T-helper 1 cell treated with Interleukin-12 subunit alpha and Interleukin-12 subunit beta and Interleukin-4 antibody, amounts not matched to agents 30 ng/mL and 1 ng/mL, for 36 hours (primary cell): Measurements from ENCODE around the gene KLF6. TPM values are rescaled to one million over a fixed set of nuclear protein-coding genes. Genes with fewer than 3 reads are reported as not detected.

Experiments used
- intact Hi-C: fragments of 100-400 bp; cut with micrococcal nuclease; formaldehyde crosslinking; loops from one replicate; pipeline ENCODE4 v1.15.1; 2024
- total RNA-seq: library from RNA; stranded (reverse); gene quantifications from 2 replicates; pipeline ENCODE4 v1.2.3, GENCODE V29; 2022

Gene KLF6
- total RNA-seq, 1 donor from 2014 or later = 177 TPM

GRCh38 chr10:3790272-3790671 lies 5.3 kb upstream of the KLF6 start:
- intact Hi-C loops = no loop called here

DNA sequence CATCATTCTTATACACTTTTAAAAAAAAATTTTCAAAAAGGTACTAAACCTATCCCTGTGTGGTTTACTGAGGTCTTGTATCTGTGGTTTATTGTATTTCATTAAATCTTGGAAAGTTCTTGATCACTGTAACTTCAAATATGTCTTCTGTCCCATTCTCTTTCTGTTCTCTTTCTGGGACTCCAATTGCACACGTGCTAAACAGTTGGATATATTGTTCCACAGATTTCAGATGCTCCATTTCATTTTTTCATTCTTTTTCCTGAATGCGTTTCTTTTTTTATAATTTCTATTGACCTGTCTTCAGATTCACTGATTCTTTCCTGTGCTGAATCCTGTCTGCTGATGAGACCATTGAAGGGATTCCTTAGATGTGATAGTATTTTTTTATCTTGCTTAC lies 4.6 kb upstream of the KLF6 start:
- intact Hi-C loops = no loop called here

DNA sequence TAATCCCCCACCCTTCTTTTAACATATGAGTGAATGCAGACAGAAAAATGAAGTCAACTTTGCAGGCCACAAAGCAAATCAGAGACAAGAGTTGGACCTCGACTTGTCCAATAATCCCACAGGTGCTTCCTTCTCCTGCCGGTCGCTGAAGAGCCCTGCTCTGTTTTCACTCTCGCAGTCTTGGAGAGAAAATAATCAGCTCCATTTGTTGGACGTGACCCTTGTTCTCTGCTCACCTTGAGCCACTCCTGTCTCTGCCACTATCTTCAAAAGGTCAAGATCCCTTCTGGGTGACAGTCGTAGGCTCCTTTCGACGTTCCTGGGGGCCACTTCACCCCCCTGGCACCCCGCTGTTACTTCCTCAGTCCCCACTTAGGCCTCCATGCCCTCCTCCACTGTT lies 2.8 kb upstream of the KLF6 start:
- intact Hi-C loops = no loop called here

- intact Hi-C loops = no loop called here
Measured at GRCh38 chr10:3787016-3787400, 2.0 kb upstream of the KLF6 start.

DNA sequence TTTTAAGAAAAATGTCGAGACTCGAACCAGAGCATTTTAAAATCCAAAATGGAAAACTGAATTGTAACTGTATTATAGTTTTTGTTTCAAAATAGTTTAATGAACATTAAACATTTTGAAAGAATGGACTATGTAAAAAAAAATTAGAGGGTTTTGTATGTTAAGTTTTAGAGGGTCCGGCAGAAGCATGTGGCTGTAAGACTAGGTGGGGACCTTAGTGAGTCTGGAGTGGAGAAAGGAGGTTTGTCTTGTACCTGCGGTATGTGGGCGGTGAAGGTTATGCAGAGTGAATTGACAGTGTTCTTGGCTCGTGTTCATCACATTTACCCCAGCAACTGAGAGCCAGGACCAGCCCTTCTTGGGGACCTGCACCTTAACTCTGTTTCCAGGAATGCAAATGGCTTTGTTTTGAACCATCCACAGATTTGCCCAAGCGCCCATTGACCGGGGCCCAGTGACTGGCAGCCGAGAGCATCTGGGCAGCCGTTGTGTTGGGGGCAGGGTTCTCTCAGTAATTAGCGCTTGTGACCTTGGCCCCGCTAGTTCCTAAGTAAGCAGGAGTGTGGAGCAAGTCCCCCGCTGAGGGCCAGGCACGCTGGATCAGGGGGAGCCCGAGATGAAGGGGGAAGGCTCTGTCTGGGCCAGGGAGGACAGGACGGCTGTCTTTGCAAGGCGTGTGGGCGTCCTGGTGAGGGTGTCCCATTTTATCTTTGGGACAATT lies 1.4 kb upstream of the KLF6 start:
- intact Hi-C loops = no loop called here

GRCh38 chr10:3785851-3786271 lies 852 bp upstream of the KLF6 start:
- intact Hi-C loops = loop anchor here (1.0 to 2.0 kb wide), 6 partner anchors 19 to 247 kb away; no protein-coding TSS in a partner anchor

DNA sequence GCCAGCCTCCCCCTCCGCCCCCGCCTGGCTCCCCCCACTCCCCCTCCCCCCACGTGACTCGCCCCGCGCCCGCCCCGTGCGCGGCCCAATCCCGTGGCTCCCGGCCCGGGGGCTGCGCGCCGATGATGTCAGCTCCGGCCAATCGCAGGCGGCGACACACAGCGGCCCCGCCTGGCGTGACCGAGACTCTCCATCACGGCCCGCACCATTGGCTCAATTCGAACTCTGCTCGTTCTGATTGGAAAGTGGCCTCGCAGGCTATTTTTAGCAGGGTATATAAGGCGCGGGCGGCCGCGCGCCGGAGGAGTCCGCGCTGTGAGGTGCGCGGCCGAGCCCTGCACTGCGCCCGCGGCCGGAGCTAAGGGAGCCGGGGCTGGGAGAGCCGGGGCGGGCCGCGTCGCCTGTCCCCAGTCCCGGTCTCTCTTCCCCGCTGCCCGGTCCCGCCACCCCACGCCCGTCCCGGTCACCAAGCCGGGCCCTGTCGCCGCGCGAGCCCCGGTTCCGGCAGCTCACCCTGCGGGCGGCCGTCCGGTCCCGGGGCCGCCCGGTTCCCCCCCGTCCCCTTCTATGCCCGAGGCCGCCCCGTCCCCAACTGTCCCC lies 342 bp upstream of the KLF6 start:
- intact Hi-C loops = loop anchor here (1.0 to 2.0 kb wide), 6 partner anchors 20 to 248 kb away; no protein-coding TSS in a partner anchor

DNA sequence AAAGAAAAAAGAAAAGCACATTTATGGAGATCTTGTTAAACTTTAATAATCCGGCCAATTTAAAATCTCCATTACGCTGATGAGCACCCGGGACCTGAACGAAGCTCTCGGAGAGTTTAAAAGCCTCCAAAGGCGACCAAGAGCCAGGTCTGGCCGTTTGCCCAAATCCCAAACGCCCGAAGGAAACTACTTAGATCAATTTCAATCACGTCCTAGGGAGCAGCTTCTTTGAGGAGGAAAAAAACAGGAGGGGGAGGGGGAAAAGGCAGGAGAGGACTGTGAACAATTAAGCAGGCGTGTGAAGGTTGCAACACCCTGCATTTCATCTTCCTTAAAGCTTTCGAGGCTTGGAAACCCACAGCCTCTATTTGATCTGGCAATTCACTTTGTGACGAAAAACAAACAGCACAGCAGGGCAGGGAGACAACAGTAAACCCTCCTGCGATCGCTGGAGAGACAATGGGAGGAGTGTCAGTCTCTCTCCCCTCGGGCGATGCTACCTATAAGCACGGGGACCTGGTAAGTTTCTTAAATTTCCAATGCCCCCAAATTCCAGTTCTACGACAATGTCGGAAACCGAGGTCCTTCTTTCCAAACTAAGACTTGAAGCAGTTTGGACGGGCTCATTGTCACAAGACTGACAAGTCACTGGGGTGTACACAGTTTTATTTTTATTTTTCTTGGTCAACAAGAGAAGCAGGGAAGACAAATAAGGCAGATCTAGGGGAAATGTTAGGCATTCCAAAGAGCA lies 1.2 kb downstream of the KLF6 start:
- intact Hi-C loops = loop anchor here (1.0 to 5.0 kb wide), 8 partner anchors 26 to 611 kb away; partner anchors contain the start of gene PITRM1

DNA sequence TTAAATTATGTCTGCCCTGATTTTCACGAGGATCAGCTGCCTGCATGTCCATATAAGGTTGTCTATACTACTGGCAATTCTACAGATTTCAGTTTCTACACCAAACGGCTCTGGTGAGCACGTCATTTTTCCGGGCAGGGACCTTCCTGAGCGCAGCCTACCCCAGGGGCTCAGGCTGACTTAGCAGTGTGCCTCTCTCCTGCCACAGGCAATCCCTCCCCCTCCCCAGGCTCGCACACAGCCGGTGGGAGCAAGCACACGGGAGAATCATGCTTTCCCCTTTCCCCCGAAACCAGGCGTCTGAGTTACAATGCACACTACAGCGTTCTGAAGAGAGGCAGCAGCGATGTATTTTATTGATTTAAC lies 1.7 kb downstream of the KLF6 start:
- intact Hi-C loops = loop anchor here (1.0 to 5.0 kb wide), 7 partner anchors 27 to 610 kb away; partner anchors contain the start of gene PITRM1

DNA sequence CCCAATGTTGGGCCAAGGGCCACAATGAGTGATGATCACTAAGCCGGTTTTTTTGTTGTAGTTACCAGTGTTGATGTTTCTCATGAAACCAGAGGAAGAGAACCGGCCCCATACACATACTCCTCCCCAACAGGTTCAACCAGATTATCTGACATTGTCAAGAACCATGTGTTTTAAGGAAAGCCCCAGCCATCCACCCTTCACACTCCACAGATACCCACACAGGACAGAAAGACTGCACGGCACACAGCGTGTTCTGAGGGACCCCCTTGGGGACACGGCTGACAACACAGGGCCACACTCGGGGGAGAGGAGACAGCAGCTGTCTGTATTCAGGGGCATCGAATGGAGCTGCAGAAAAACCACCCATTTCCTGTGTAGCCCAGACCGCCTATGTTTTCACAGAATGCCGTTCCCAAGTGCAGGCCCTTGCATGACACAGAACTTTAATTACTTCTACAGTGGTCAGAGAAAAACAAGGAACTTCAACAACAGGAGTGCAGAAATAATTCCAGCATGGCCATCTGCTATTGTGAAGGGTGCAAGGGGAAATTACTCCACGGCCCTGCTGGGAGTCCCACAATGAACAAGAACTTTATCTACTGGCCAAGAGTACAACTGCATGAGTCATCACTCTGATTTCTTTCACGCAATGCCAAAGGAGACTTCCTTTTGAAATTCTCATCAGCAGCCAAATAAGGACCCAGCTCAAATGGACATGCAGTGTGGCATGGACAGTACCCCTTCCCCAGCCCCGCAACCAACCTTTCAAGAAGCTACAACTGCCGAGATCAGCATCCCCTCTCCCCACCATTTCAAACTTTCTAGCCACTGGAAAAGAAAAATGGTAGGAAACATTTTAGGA lies 2.3 kb downstream of the KLF6 start:
- intact Hi-C loops = loop anchor here (1.0 to 5.0 kb wide), 11 partner anchors 28 to 870 kb away; partner anchors contain the start of gene PITRM1

DNA sequence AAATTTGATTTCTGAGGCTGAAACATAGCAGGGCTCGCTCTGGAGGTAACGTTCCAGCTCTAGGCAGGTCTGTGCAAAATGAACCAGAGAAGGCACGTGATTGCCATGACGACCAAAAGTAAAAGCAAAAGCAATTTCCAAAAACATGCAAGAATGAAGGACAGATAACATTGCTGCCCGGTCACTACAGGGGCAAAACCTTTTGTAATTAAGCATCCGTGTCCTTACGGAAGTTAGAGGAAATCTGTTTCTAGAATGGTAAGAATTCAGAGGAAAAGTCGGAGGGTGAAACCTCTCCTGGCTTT lies 2.9 kb downstream of the KLF6 start:
- intact Hi-C loops = loop anchor here (1.0 to 5.0 kb wide), 8 partner anchors 114 to 870 kb away; partner anchors contain the start of gene PITRM1

GRCh38 chr10:3781468-3782145 lies 3.4 kb downstream of the KLF6 start:
- intact Hi-C loops = loop anchor here (1.0 to 5.0 kb wide), 8 partner anchors 113 to 871 kb away; partner anchors contain the start of gene PITRM1

- intact Hi-C loops = loop anchor here (5.0 kb wide), 1 partner anchor 314 kb away; no protein-coding TSS in a partner anchor
Measured at GRCh38 chr10:3780771-3781467, 4.1 kb downstream of the KLF6 start.

- intact Hi-C loops = loop anchor here (5.0 kb wide), 1 partner anchor 313 kb away; no protein-coding TSS in a partner anchor
Measured at GRCh38 chr10:3780021-3780770, 4.8 kb downstream of the KLF6 start.

DNA sequence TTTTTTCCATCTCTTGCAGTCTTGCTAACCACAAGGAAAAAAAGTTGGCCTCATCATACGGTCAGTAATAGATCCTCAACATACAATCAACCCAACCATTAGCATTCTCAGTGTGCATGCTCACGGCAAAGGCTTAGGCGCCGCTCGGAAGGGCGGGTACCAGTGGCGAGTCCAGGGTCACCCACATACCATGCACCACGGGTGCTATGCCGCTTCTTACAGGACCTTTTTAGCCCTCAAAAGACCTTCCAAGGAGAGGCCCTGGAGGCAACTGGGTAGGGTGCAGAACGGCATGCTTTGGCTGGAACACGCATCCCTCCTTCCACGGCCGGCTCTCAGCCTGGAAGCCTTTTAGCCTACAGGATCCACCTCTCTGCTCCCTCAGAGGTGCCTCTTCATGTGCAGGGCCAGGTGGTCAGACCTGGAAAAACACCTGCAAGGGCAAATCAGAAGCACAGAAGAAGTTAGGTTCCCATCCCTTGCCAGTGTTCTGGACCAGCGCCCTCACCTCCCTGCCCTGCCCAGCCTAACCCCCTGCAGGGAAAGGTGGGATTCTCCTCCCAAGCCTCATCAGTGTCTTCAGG lies 5.8 kb downstream of the KLF6 start:
- intact Hi-C loops = loop anchor here (10.0 kb wide), 1 partner anchor 684 kb away; no protein-coding TSS in a partner anchor

DNA sequence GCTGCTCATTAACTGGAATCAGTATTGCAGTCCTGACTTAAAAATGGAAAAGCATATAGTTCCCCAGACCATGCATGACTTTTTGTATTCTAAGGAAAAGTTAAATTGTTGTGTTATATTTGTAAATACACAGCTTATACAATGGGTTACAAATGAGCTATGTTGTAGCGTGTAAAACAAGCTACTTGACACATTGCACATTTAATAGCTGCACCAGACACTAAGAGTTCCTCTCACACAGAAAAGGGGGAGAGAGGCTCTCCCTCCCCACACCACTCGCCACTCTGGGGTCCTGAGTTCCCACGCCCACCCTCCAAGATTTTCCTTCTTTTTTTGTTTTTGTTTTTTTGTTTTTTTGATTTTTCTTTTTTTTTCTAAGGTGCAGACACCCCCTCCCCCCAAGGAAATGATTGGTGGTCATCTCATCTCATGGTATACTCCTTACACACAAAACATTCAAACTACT lies 6.3 kb downstream of the KLF6 start:
- intact Hi-C loops = loop anchor here (10.0 kb wide), 1 partner anchor 684 kb away; no protein-coding TSS in a partner anchor

- intact Hi-C loops = loop anchor here (1.0 to 10.0 kb wide), 6 partner anchors 12 to 879 kb away; no protein-coding TSS in a partner anchor
Measured at GRCh38 chr10:3777981-3778691, 6.9 kb downstream of the KLF6 start.
